ENCODE data around the gene SDK1. TPM values are rescaled to one million over a fixed set of nuclear protein-coding genes. Genes with fewer than 3 reads are reported as not detected.

The SDK1 gene
- total RNA-seq, 3 donors from 2014 or later (not counting 1 experiment from before 2014, with no cell fraction given) = 0.05 to 0.11 TPM; not detected in 1

DNA sequence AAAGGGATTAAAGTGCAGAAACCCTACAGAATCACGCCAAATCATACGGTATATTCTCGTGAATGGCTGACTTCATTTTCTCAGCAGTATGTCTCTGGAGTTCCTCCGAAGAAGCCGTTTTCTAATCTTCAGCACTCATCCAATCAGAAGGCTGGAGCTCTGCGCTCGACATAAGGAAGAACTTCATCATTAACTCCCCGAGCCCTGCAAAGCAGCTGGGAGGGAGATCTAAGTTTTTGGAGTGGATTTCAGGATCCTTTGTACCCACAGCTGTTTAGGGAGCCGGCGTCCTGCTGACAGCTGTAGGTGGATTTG lies 40.7 kb upstream of the SDK1 start:
- ATAC-seq = no peak
- Histone ChIP-seq H3K4me3 (ENCODE audit: low read length) (no peak overlapping the region), H3K36me3 (ENCODE audit: control insufficient read depth, insufficient read depth, low read length) (no peaks in the 10 kb centered on the region), H3K9me3 (ENCODE audit: control insufficient read depth, insufficient read depth, low read length) (no peaks in the 10 kb centered on the region), H3K4me1 (ENCODE audit: control insufficient read depth, insufficient read depth, low read length) (no peaks in the 10 kb centered on the region), H3K27ac (ENCODE audit: low read length) (no peak overlapping the region), H3K27me3 (ENCODE audit: control insufficient read depth, insufficient read depth, low read length) (peaks cover under 1% of the 10 kb centered on the region)
- no peaks in the 10 kb centered on the region for H3K4me1 Mint-ChIP-seq
- peak overlapping the region; percentile 38 for H3K4me3 Mint-ChIP-seq
- 76% methylated on average over 5 of the region's 10 CpGs for whole genome bisulfite sequencing (ENCODE audit: insufficient coverage)
- H3K36me3 Mint-ChIP-seq = no peaks in the 10 kb centered on the region
- TF ChIP-seq, protein P1, sequence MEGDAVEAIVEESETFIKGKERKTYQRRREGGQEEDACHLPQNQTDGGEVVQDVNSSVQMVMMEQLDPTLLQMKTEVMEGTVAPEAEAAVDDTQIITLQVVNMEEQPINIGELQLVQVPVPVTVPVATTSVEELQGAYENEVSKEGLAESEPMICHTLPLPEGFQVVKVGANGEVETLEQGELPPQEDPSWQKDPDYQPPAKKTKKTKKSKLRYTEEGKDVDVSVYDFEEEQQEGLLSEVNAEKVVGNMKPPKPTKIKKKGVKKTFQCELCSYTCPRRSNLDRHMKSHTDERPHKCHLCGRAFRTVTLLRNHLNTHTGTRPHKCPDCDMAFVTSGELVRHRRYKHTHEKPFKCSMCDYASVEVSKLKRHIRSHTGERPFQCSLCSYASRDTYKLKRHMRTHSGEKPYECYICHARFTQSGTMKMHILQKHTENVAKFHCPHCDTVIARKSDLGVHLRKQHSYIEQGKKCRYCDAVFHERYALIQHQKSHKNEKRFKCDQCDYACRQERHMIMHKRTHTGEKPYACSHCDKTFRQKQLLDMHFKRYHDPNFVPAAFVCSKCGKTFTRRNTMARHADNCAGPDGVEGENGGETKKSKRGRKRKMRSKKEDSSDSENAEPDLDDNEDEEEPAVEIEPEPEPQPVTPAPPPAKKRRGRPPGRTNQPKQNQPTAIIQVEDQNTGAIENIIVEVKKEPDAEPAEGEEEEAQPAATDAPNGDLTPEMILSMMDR (IDR thresholded peaks at IDR 0.05) = no peak
- DNase-seq = no peak
- H3K27ac Mint-ChIP-seq = no peak overlapping the region
- H3K27me3 Mint-ChIP-seq (ENCODE audit: low read depth in 2 of 2) = peaks cover 23 to 26% of the 10 kb centered on the region in 2 donors
- intact Hi-C loops (cut with micrococcal nuclease) = no loop called here
- no peaks in the 10 kb centered on the region for H3K9me3 Mint-ChIP-seq

DNA sequence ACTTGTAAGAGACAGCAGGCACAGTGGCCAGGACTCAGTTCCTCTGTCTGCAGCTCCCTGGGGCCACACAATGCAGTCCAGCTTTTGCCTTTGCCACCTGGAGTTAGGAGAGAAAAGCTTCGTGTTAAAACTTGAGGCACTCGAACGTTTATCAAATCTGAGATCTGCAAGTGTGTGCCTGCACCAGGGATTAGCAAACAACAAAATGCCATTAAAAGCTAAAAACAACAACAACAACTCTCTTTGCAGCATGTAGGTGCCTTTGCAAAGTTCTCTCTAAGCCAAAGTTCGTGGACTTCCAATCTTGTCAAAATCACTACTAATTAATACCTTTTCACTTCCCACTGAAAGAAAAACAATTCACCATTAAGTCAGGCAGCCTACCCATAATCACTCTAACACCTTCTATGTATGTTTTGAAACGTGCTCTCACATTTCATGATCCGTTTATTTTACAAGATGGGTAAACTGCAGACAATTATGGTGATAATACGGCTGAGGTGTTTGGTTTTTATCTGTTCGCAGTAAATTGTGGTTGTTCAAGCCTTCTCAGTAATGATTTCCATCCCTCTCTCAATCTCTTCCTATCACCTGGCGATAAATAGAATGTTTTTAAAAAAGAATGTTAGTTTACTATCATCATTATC lies 36.2 kb upstream of the SDK1 start:
- peaks cover 18 to 19% of the 10 kb centered on the region in 2 donors for H3K27me3 Mint-ChIP-seq (ENCODE audit: low read depth in 2 of 2)
- no peak overlapping the region for H3K4me3 ChIP-seq (ENCODE audit: low read length)
- TF ChIP-seq, protein P1 (IDR thresholded peaks at IDR 0.05) = no peak
- H3K36me3 Mint-ChIP-seq = no peaks in the 10 kb centered on the region
- peaks cover 5% of the 10 kb centered on the region for H3K27me3 ChIP-seq (ENCODE audit: control insufficient read depth, insufficient read depth, low read length)
- DNase-seq = no peak
- intact Hi-C loops (cut with micrococcal nuclease) = no loop called here
- H3K27ac Mint-ChIP-seq = no peak overlapping the region
- H3K4me1 Mint-ChIP-seq = no peaks in the 10 kb centered on the region
- no peak for ATAC-seq
- no peak overlapping the region for H3K27ac ChIP-seq (ENCODE audit: low read length)
- H3K4me1 ChIP-seq (ENCODE audit: control insufficient read depth, insufficient read depth, low read length) = no peaks in the 10 kb centered on the region
- H3K36me3 ChIP-seq (ENCODE audit: control insufficient read depth, insufficient read depth, low read length) = no peaks in the 10 kb centered on the region
- no peaks in the 10 kb centered on the region for H3K9me3 Mint-ChIP-seq
- 37% methylated on average over 5 of the region's 9 CpGs for WGBS (ENCODE audit: insufficient coverage)
- H3K4me3 Mint-ChIP-seq = no peak overlapping the region
- no peaks in the 10 kb centered on the region for H3K9me3 ChIP-seq (ENCODE audit: control insufficient read depth, insufficient read depth, low read length)

GRCh38 chr7:3265388-3265787 lies 35.7 kb upstream of the SDK1 start:
- Mint-ChIP-seq H3K27me3 (ENCODE audit: low read depth in 2 of 2) (peaks cover 18 to 19% of the 10 kb centered on the region in 2 donors), H3K36me3 (no peaks in the 10 kb centered on the region), H3K9me3 (no peaks in the 10 kb centered on the region), H3K27ac (no peak overlapping the region), H3K4me1 (no peaks in the 10 kb centered on the region), H3K4me3 (no peak overlapping the region)
- Histone ChIP-seq H3K4me1 (ENCODE audit: control insufficient read depth, insufficient read depth, low read length) (no peaks in the 10 kb centered on the region), H3K27me3 (ENCODE audit: control insufficient read depth, insufficient read depth, low read length) (peaks cover 5% of the 10 kb centered on the region), H3K27ac (ENCODE audit: low read length) (no peak overlapping the region), H3K9me3 (ENCODE audit: control insufficient read depth, insufficient read depth, low read length) (no peaks in the 10 kb centered on the region), H3K36me3 (ENCODE audit: control insufficient read depth, insufficient read depth, low read length) (no peaks in the 10 kb centered on the region), H3K4me3 (ENCODE audit: low read length) (no peak overlapping the region)
- WGBS (ENCODE audit: insufficient coverage) = 96% methylated on average over 7 of the region's 8 CpGs
- intact Hi-C loops (cut with micrococcal nuclease) = no loop called here
- no peak for DNase-seq
- TF ChIP-seq, protein P1 (IDR thresholded peaks at IDR 0.05) = no peak
- ATAC-seq = no peak

DNA sequence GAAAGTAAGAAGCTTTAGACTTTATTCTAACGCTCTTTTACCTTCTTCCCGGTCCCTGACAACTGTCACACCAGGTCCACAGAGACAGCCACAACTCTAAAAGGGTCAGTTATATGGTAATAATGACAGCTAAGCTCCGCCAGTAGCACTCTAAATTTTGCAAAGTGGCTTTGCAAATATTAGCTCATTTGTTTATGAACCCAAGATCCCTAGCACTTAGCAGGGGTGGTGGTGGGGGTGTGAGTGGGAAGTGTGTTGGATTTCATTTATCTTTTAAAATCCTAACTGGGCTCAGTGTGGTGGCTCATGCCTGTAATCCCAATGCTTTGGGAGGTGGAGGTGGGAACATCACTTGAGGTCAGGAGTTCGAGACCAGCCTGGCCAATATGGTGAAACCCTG lies 34.8 kb upstream of the SDK1 start:
- no peak overlapping the region for H3K27ac Mint-ChIP-seq
- 88% methylated on average over 3 of the region's 4 CpGs for WGBS (ENCODE audit: insufficient coverage)
- ATAC-seq (no peak), DNase-seq (no peak)
- no peaks in the 10 kb centered on the region for H3K9me3 ChIP-seq (ENCODE audit: control insufficient read depth, insufficient read depth, low read length)
- H3K36me3 ChIP-seq (ENCODE audit: control insufficient read depth, insufficient read depth, low read length) = no peaks in the 10 kb centered on the region
- H3K27me3 ChIP-seq (ENCODE audit: control insufficient read depth, insufficient read depth, low read length) = peaks cover 5% of the 10 kb centered on the region
- H3K4me1 Mint-ChIP-seq = no peaks in the 10 kb centered on the region
- H3K4me1 ChIP-seq (ENCODE audit: control insufficient read depth, insufficient read depth, low read length) = no peaks in the 10 kb centered on the region
- H3K27ac ChIP-seq (ENCODE audit: low read length) = no peak overlapping the region
- peaks cover 17 to 18% of the 10 kb centered on the region in 2 donors for H3K27me3 Mint-ChIP-seq (ENCODE audit: low read depth in 2 of 2)
- TF ChIP-seq, protein P1 (IDR thresholded peaks at IDR 0.05) = no peak
- no peak overlapping the region for H3K4me3 Mint-ChIP-seq
- intact Hi-C loops (cut with micrococcal nuclease) = no loop called here
- H3K36me3 Mint-ChIP-seq = no peaks in the 10 kb centered on the region
- H3K4me3 ChIP-seq (ENCODE audit: low read length) = no peak overlapping the region
- no peaks in the 10 kb centered on the region for H3K9me3 Mint-ChIP-seq
